NCI-H82 treated with DMSO at 0.1 percent for 48 hours (cell line): ENCODE results near the gene ABCA7.
"Not testable (repeated sequence)": the region's sequence is repeated elsewhere in the genome, so short reads cannot be mapped to it uniquely, and the experiment has no call there.

ENCODE experiments used
- DNase-seq: peaks from one replicate; lab custom pipeline; 2025; ENCODE audit not compliant: unreplicated experiment; lab: John Stamatoyannopoulos, UW

The ABCA7 gene

GRCh38 chr19:1017115-1017905, 22.6 kb upstream of the ABCA7 start:
- DNase-seq, result no peak

- no peak for DNase-seq
Observed at GRCh38 chr19:1017906-1018305, 22.0 kb upstream of the ABCA7 start.

- DNase-seq, result no peak
Observed at GRCh38 chr19:1018393-1018792, 21.5 kb upstream of the ABCA7 start.

DNA sequence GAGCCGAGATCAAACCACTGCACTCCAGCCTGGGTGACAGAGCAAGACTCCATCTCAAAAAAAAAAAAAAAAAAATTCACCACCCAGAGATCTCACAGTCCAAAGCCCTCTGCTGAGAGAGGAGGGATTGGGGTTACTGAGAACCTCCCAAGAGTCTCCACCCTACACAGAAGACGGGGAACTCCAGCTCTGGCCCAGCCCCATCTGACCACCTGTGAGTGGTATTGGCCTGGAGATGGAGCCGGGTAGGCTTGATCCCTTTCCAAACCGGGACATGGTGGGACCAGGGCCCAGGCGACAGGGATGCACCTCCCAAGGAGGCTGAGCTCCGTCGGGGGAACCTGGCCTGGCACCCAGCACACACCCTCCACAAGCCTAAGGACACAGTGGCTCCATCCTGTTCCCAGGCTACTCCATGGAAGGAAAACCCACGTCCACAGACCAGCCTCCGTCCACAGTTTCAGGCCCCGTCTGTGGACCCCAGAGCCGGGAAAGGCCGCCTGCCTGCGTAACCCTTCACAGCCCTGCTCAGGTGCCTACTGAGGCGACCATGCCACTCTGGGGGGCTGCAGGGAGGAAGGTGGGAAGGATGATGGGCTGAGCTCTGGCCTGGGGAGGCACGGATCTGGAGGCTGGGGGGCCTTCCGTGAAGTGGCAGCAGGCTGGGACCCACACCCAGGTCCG, 20.8 kb upstream of the ABCA7 start:
- no peak for DNase-seq

- no peak for DNase-seq
Observed at GRCh38 chr19:1019616-1019961, 20.3 kb upstream of the ABCA7 start.

DNA sequence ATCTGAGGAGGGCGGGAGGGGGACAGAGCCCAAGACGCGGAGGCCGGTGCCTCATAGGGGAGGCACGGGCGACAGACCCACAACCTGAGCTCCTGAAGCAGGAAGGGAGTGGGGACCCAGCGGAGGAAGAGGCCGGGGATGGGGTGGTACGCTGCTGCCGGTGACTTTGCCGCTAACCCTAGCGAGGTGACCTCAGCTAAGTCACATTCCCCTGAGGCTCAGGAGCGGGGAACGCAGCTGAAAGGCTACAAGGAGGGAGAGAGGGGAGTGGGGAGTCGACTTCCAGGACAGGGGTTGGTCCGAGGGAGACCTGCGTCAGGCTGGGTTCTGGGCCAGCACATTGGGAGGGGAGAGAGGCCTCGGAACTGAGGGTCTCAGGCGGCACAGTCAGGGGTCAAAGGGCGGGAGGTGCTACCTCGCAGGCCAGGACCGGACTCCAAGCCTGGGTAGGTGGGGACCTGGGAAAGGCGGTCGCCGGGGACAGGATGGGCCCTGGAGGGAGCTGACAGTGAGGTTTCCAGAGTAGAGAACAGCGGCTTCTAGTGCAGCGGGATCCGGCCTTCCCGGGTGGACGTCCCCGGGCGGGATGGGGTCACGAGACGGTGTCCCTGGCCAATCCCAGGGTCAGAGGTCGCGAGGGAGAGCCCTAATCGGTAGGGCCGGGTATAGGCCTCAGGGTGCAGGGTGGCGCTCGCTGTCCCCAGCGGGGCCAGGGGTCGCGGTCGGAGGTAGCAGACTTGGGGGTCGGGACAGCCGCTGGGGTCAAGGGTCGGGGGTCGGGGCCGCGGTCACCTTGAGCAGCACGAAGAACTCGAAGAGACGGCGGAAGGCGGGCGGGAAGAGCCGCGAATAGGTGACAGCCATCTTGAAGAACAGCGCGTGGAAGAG, 19.7 kb upstream of the ABCA7 start:
- DNase-seq, result no peak

DNA sequence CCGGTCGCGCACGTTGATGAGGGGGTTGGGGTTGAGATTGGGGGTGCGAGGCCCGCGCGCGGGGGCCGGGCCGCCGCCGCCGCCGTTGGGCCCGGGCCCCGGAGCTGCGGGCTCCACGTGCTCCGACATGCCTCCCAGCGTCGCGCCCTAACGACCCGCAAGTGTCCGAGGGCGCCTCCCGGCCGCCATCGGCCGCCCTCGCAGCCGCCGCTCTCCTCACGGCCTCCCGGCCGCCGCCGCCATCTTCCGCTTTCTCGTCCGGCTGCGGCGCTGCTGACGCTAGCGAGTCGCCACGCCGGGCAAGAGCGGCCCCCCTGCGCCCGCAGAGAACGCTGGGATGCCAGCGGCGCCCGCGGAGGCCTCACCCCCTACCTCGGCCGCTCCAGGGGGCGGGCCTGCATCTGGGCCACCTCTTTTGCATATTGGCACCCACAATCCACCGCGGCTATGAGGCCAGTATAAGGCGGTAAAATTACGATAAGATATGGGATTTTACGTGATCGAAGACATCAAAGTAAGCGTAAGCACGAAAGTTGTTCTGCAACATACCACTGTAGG, 19.0 kb upstream of the ABCA7 start, which contains the start of gene TMEM259:
Gene TMEM259, minus strand, starts transcription at position 256 of the 558 bp plus-strand sequence. Its CDS starts 127 bp downstream, at position 129.
- DNase-seq, result peak; percentile 79

GRCh38 chr19:1023883-1024188, 16.1 kb upstream of the ABCA7 start:
- DNase-seq, result not testable (repeated sequence)

DNA sequence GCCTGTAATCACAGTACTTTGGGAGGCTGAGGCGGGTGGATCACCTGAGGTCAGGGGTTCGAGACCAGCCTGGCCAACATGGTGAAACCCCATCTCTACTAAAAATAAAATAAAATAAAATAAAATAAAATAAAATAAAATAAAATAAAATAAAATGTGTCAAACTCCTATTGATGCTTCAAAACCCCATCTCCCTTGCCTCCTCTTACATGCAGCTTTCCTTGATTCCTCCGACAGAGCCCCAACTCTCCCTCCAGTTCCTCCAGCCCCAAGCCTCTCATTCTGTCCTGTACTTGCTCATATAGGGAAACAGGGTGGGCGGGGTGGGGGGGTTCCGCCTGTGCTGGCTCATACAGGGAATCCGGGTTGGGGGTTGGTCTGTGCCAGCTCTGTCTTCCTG, 14.8 kb upstream of the ABCA7 start:
- DNase-seq, result not testable (repeated sequence)

GRCh38 chr19:1025960-1026782, 13.7 kb upstream of the ABCA7 start, which contains the start of gene CNN2:
Gene CNN2 (plus strand): TSS chr19:1026608. CDS start chr19:1026662, 54 bp downstream.
- no peak for DNase-seq

- no peak for DNase-seq
Observed at GRCh38 chr19:1026783-1027649, 12.9 kb upstream of the ABCA7 start.

- DNase-seq, result no peak
Observed at GRCh38 chr19:1027650-1028061, 12.3 kb upstream of the ABCA7 start.

- DNase-seq, result no peak
Observed at GRCh38 chr19:1028062-1028926, 11.6 kb upstream of the ABCA7 start.

- DNase-seq, result no peak
Observed at GRCh38 chr19:1032264-1032867, 7.5 kb upstream of the ABCA7 start.

DNA sequence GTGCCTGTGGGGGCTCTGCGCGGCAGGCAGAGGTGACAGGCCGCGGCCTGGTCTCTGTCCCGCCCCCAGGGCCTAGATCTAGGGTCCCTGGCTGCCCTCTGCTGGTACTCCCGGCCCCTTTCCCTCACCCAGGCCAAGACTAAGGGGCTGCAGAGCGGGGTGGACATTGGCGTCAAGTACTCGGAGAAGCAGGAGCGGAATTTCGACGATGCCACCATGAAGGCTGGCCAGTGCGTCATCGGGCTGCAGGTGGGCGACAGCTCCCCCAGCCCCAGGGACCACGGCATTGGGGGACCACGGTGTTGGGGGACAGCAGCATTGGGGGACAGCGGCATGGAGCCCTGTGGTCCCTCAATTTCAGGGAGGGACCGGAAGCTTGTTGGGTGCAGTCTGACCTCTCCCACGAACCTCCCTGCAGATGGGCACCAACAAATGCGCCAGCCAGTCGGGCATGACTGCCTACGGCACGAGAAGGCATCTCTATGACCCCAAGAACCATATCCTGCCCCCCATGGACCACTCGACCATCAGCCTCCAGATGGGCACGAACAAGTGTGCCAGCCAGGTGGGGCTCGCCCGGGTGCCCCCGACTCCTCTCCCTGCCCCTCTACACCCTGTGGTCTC, 3.8 kb upstream of the ABCA7 start:
- DNase-seq, result no peak

DNA sequence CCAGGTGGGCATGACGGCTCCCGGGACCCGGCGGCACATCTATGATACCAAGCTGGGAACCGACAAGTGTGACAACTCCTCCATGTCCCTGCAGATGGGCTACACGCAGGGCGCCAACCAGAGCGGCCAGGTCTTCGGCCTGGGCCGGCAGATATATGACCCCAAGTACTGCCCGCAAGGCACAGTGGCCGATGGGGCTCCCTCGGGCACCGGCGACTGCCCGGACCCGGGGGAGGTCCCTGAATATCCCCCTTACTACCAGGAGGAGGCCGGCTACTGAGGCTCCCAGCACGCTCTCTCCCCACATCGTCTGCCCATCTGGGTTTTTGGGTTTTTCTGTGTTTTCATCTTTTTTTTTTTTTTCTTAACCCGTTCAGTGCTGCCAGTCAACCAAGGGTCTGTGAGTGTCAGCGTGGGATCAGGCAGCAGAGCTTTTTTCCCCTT, 2.3 kb upstream of the ABCA7 start:
- no peak for DNase-seq

DNA sequence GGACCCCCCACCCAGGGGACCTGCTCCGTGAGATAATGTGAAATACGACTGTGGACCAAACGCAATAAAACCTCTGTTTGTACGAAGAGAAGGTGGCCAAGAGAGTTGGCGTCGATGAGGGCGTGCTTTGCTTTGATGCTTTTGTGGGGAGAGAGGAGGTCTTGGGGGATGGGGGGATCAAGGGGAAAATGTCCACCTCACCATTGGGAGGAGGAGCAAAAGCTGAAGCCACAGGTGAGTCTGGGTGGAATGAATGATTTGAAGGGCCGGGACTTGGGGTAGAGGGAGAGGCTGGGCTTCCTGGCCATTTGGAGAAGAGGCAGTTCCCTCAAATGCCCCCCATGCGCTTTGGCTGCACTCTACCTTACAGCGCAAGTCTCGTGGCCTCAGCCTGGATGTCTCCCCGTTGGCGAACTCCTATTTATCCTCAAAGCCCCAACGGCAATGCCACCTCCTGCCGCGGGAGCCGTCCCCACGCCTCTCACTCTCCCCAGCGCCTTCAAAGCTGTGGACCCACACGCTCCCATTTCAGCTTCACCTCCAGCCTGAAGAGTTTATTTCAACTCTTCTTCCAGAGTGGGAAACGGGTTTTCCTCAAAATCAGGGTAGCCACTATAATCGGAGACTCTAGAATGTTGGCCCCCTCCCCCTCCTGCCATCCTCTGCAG, 795 bp upstream of the ABCA7 start:
- no peak for DNase-seq
